ENCODE results near the gene CPAMD8. TPM values are rescaled to one million over a fixed set of nuclear protein-coding genes. Genes with fewer than 3 reads are reported as not detected.

CPAMD8 gene
- total and polyA plus RNA-seq, 2 of the 8 experiments (the other 6 are each of a cell fraction or from before 2014, with no cell fraction given) = 6.1 to 9.2 TPM

DNA sequence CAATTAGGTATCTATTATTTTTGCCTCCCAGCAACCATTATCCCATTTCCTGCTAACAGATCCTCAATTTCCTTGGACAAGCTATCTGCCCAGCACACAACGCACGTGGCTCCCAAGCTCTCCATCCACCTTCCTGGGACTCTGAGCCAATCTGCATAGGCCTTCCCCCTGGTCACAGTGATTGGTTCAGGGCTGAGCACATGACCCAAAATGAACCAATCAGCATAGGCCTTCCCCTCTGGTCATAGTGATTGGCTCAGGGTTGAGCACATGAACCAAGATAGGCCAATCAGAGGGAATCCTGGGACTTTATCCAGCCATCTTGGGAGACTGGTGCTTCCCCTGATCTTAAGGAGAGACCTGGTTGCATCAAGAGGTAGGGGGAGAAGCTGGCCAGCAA, 5.8 kb downstream of the CPAMD8 start (continued):
- no peak for TF ChIP-seq ATF2 (IDR thresholded peaks at IDR 0.05; ENCODE audit: low read length)
- no peak for TF ChIP-seq ASH2L (IDR thresholded peaks at IDR 0.05; ENCODE audit: low read length)
- TF ChIP-seq JUND (IDR thresholded peaks at IDR 0.05; ENCODE audit: low read length) = no peak
- TF ChIP-seq NRF1 (IDR thresholded peaks at IDR 0.05; ENCODE audit: low read depth, low read length) = no peak
- no peak for TF ChIP-seq E2F6 (IDR thresholded peaks at IDR 0.05)
- no peak for TF ChIP-seq CHD1 (IDR thresholded peaks at IDR 0.05; ENCODE audit: low read depth, low read length)

All from H1 (cell line).